Kidney capillary endothelial cell (primary cell): ENCODE data around the gene TUBD1.
A peak's percentile ranks its signal among the peaks of the same experiment; 100 is the strongest.
"Not testable (repeated sequence)": the region's sequence is repeated elsewhere in the genome, so short reads cannot be mapped to it uniquely, and the experiment has no call there.

ENCODE experiments used
- DNase-seq: peaks from one replicate; pipeline ENCODE4 v3.0.0-alpha.2; 2018; ENCODE audit warnings: low spot score

TUBD1 gene

DNA sequence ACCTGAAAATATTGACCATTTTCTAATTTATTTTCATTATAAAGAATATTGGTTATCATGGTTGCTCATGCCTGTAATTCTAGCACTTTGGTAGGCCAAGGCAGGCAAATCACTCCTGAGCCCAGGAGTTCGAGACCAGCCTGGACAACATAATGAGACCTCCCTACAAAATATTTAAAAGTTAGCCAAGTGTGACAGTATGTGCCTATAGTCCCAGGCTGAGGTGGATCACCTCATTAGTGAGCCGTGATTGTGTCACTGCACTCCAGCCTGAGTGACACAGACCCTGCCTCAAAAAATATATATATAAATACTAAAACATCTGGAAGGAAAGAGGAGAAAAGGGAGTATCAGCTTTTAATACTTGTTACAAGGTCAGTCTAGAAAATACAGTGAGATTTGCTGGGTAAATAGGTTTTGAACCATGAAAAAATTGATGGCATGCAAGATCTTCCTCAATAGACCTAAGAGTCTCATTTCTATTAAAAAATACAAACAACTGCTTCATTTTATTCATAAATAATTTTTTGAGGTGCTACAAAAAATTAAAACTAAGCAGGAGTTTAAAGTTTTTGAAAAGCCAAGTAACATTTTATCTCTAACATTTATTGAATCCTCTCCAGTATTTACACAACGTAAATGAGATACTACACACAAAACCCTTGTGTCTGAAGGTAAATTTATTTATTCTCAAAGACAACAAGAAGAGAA is 47.7 kb downstream of the TUBD1 start:
- DNase-seq, result no peak

DNA sequence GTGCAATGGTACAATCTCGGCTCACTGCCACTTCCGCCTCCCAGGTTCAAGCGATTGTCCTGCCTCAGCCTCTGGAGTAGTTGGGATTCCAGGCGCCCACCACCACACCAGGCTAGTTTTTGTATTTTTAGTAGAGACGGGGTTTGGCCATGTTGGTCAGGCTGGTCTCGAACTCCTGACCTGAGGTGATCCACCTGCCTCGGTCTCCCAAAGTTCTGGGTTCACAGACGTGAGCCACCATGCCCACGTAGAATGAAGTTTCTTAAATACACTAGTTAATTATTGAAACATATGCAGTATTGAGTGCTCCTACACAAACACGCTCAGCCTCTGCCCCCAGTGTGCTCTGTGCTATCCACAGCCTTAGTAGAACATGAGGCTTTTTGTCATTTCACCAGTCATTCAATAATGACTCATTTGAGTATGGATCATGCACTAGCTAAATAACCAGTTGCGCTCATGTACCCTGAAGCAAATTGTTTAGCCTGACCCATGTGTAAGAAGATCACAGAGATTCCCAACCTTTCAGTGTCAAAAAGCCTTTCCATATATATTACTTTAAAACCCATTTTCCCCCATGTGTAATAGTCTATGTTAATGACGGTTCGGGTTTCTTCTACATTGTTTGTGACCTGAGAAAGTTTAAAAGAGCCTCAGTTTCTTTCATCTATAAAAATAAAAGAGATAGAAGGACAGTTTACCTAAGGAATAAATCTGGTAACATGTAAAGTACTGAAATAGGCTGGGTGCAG is 49.7 kb downstream of the TUBD1 start:
- peak; percentile 61 for DNase-seq

DNA sequence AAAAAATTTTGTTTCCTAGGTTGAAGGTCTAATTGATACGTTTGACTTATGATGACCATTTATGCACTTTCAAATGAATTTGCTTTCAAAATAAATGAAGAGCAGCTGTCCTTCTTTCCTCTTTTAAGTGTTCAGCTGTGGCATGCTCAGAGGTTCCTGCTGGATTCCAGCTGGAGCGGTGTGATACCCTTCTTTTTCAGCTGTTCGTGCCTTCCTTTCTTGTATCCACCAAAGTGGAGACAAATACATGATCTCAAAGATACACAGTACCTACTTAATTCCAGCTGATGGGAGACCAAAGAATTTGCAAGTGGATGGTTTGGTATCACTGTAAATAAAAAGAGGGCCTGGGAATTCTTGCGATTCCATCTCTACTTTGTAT is 50.9 kb downstream of the TUBD1 start:
- not testable (repeated sequence) for DNase-seq

DNA sequence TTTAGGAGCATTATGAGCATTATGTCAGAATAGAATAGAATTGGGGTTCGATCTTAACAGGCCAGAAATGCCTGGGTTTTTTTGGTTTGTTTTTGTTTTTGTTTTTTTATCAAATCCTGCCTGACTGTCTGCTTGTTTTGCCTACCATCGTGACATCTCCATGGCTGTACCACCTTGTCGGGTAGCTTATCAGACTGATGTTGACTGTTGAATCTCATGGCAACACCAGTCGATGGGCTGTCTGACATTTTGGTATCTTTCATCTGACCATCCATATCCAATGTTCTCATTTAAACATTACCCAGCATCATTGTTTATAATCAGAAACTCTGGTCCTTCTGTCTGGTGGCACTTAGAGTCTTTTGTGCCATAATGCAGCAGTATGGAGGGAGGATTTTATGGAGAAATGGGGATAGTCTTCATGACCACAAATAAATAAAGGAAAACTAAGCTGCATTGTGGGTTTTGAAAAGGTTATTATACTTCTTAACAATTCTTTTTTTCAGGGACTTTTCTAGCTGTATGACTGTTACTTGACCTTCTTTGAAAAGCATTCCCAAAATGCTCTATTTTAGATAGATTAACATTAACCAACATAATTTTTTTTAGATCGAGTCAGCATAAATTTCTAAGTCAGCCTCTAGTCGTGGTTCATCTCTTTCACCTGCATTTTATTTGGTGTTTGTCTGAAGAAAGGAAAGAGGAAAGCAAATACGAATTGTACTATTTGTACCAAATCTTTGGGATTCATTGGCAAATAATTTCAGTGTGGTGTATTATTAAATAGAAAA is 51.5 kb downstream of the TUBD1 start:
- not testable (repeated sequence) for DNase-seq

DNA sequence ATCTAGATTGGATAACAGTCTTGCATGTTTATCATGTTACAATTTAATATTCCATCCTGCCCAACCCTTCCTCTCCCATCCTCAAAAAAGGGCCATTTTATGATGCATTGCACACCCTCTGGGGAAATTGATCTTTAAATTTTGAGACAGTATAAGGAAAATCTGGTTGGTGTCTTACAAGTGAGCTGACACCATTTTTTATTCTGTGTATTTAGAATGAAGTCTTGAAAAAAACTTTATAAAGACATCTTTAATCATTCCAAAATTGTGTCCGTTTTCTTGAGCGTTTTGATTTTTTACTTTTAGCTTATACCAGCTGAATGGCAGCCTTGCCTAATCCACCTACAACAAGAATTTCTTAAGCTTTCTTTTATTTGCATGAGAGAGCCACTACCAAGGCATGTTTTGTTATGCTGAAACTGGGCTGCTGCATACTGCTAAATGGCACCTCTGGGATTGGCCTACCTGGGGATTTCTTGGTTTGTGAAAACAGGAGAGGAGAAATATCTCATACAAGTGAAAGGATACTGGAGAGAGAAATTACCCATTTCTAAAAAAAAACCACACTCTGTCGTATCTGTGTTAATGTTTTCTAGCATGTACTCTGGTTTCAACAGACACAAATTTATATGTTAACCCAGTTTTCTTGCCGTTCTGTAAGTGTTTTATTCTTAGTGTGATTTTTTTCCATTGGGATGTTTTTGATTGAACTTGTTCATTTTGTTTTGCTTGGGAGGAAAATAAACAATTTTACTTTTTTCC is 52.2 kb downstream of the TUBD1 start:
- DNase-seq, result no peak

DNA sequence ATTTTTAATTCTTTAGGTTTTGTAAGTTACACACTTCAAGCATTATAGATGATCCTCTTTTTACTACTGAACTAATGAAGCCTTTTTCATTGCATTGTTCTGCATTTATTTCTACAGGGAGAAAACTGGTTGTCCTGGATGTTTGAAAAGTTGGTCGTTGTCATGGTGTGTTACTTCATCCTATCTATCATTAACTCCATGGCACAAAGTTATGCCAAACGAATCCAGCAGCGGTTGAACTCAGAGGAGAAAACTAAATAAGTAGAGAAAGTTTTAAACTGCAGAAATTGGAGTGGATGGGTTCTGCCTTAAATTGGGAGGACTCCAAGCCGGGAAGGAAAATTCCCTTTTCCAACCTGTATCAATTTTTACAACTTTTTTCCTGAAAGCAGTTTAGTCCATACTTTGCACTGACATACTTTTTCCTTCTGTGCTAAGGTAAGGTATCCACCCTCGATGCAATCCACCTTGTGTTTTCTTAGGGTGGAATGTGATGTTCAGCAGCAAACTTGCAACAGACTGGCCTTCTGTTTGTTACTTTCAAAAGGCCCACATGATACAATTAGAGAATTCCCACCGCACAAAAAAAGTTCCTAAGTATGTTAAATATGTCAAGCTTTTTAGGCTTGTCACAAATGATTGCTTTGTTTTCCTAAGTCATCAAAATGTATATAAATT is 53.0 kb downstream of the TUBD1 start:
- no peak for DNase-seq

DNA sequence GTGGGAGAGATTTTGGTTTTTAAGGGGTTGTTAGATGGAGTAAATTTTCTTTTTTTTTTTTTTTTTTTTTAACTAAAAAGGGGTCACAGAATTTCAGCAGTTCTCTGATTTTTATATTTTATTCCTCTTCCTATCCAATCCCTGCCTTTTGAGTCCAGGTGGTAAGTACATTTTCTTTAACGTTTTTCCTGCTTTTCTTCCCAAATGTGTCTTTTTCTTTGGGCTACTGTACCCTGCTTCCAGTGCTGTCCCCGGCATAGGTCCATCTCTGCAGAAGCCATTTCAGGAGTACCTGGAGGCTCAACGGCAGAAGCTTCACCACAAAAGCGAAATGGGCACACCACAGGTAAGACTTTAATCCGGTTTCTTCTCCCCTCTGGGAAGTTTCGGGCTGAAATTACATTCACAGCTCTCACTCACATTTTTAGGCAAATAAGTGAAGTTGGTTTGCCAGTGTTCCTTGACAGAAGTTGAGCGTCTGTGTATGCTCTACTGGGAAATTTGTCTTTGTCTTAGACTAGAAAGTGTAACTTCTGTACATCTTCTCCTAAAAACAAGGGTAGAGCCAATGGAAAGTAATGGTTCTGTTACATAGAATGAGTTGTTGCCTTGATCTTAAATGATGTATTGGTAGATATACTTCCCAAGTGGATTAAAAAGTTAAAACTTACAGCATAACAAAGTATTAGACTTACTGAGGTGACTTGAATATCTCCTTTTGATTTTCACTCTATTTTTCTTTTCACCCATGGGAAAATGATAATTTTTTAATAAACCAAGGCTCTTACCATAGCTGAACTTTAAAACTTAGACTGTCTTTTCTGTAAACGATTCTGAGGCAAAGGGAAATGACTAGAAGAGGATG is 54.5 kb downstream of the TUBD1 start:
- peak; percentile 40 for DNase-seq

DNA sequence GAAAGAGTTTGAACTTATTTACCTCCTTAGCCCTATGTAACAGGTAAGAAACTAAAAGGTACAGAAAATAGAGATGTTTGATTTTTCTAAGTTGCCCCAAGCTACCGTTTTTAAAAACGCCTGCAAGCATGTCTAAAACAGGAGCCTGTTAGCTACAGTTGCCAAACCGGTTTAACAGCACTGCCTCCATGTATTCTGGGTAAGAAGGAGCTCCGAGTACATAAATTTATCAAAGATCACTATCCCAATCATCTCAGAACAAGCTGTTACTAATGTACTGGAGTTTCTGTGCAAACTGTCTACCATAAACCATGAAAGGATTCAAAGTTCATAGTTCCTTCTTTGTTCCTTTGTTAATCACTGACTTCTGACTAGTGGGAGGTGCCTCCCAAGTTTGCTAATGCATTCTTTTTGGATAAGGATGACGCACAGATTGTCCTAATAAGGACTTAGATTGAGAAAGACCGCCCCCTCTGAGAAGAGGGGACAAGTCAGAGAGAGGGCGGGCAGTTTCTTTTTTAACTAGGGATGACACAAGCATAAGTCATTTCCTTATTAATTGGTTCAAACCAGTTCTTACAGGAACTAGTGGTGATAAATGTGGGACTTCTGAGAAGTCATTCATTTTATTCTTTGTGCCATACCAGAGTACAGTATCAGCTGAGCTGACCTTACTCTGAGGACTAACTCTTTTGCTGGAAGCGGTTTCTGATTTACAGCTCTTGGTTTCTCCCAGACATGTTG is 55.3 kb downstream of the TUBD1 start:
- DNase-seq, result peak; percentile 100

DNA sequence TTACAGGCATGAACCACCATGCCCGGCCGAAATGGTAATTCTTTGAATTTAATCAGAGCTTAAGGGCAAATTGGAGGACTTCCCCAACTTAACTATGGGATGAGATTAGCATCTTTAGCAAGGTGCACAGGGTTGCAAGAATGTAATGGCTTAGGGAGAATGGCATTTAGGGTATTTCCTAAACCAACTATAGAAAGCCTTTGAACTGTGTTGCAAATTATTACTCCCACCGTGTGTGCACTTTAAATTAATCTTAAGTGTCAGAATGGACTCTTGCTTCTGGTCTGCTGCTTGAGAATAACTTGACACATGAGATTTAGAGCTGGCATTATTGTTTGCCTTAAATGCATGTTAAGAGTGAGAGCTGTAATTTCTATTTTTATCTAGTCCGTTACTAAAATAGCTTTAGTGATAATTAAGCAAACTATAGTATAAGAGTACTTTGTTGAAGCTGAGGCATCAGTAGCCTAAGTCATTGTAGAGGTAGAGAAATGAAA is 59.8 kb downstream of the TUBD1 start:
- DNase-seq, result no peak

DNA sequence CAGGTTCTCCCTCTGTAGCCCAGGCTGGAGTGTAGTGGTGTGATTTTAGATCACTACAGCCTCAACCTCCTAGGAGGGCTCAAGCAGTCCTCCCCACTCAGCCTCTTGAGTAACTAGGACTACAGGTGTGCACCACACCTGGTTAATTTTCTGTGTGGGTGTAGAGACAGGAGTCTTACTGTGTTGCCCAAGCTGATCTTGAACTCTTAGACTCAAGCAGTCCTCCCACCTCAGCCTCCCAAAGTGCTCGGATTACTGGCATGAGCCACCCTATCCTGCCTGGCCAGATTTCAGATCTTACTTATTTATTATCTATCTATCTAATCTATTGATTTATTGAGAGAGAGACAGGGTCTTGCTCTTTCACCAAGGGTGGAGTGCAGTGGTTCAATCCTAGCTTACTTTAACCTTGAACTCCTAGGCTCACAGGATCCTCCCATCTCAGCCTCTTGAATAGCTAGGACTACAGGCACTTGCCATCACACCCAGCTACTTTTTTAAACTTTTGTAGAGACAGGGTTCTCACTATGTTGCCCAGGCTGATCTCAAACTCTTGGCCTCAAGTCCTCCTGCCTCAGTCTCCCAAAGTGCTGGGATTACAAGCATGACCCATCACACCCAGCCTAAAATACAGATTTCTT is 61.8 kb downstream of the TUBD1 start:
- DNase-seq, result no peak

DNA sequence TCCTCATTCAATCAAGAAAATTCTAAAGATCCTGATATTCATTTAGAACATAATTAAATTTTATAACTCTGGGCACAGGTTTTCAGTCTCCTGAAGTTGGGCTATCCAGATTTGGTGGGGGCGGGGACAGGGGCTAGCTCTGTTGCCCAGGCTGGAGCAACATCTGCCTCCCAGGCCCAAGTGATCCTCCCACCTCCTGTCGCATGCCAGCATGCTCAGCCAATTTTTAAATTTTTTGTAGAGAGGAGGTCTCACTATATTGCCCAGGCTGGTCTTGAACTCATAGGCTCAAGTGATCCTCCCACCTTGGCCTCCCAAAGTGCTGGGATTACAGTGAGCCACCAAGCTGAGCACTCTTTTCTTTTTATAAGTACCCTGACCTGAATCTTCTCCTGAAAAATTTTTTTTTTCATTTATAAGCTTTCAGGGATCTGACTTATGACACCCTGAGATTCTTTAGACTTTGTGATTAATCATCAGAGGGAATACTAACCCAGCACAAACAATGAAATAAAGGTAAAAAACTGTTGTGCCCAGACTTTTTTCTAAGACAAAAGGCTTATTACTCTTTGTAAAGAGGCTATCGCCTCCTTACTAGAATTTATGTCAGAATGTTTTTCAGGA is 62.6 kb downstream of the TUBD1 start:
- no peak for DNase-seq

DNA sequence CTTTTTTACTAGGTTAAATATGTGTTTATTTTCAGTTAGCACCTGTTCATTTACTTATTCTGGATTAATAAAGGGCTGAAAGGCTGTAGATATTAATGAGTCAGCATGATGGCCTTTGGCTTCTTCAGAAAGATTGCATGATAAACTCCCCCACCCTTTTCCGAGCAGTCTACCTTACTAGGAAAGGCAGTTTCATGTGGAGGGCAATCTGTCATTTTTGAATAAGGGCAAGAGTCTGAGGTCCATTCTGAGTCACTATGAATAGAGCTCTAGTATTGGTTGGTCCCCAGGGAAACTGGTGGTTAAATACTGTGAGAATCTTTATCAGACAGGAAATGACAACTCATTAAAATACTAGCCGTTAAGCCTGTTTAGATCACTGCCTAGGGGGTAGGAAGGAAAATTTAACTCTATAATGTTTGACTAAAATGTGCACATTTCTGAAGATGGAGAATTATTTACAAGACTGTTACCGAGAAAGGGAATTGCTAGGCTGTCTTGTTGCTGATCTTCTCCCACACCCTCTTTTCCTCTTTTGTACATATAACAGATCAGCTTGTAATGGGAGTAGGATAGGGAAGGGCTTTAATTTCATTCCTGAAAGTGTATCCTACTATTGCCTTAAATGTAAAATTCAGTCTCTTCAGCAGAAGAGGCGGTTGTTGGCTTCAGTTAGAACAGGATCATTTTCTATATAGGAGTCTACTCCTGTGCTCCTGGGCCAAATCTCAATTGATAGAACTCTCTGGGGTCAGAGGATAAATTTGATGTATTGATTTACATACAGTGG is 63.3 kb downstream of the TUBD1 start:
- DNase-seq, result peak; percentile 96

DNA sequence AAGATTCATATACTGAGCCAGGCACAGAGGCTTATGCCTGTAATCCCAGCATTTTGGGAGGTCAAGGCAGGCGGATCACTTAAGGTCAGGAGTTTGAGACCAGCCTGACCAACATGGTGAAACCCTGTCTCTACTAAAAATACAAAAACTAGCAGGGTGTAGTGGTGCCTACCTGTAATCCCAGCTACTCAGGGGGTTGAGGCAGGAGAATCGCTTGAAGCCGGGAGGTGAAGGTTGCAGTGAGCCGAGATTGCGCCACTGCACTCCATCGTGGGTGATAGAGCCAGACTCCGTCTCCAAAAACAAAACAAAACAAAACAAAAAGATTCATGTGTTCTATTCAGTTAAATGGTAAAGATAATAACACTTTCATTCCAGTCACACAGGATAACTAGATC is 63.9 kb downstream of the TUBD1 start:
- not testable (repeated sequence) for DNase-seq

DNA sequence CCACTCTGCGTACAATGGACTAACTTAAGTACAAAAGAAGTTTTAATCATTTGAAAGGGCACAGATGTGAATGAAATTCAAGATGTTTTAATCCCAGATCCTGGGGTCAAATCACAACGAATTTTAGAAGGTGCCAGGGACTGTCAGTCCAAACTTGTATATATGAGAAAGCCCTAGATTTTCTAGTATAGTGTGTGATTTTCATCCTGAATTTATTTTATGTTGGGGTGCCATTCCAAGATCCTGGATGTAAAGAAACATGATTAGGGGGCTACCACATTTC is 64.3 kb downstream of the TUBD1 start:
- no peak for DNase-seq

DNA sequence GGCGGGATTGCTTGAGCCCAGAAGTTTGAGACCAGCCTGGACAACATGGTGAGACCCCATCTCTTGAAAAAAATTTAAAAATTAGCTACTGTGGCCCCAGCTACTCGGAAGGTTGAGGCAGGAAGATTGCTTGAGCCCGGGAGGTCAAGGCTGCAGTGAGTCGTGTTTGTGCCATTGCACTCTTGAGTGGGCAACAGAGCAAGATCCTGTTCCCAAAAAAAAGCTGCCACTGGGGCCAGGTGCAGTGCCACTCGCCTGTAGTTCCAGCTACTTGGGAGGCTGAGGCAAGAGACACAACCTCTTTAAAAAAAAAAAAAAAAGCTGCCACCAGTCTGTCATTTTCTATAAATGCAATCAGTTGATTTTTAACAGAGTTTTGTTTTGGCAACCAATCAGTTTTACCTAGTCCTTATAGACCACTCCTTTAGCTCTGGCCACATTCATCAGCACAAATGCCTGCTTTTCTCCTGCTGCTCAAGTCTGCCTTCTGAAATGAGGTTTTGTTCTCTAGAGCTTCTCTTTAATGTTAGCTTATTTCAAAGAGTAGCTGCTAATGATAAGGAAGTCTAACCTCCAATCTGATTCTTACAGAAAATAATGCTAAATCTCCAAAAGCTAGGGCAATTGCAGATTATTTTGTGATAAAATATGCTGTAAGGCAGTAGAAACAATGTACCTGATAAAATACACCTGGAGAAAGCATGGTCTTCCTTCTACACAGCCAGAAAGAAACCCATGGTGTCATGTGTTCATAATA is 64.8 kb downstream of the TUBD1 start:
- no peak for DNase-seq

DNA sequence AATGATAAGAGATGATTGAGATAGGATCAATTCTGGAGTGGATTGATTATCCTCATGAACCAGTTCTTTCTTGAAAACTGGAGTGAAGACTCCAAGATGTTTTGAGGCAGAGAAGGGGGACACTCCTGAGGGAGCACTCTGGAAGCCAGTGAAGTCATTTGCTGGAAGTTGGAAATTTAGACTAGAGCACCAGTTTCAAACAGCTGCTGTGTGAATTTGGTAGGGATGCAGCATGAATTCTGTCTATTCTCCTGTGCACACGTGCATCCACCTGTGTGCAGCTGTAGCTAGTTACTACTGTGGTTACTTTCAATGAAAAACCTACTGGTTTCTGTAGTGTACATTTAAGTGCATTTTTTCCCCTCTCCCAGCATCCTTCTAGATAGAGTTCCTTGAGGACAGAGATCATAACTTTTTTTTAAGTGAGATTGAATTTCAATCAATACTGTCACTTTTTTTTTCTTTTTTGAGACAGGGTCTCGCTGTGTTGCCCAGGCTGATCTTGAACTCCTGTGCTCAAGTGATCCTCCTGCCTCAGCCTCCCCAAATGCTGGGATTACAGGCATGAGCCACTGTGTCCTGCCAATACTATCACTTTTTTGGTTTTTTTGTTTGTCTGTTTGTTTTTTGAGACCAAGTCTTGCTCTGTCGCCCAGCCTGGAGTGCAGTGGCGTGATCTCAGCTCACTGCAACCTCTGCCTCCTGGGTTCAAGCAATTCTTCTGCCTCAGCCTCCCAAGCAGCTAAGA is 65.9 kb downstream of the TUBD1 start:
- no peak for DNase-seq
